NCI-H2029 (cell line): ENCODE data around the gene CMIP.
A peak's percentile ranks its signal among the peaks of the same experiment; 100 is the strongest.

Experiments used
- DNase-seq: peaks from one replicate; lab custom pipeline; 2025; lab: John Stamatoyannopoulos, UW

Gene CMIP

GRCh38 chr16:81586977-81587625 is 142.5 kb downstream of the CMIP start:
- DNase-seq, result no peak

DNA sequence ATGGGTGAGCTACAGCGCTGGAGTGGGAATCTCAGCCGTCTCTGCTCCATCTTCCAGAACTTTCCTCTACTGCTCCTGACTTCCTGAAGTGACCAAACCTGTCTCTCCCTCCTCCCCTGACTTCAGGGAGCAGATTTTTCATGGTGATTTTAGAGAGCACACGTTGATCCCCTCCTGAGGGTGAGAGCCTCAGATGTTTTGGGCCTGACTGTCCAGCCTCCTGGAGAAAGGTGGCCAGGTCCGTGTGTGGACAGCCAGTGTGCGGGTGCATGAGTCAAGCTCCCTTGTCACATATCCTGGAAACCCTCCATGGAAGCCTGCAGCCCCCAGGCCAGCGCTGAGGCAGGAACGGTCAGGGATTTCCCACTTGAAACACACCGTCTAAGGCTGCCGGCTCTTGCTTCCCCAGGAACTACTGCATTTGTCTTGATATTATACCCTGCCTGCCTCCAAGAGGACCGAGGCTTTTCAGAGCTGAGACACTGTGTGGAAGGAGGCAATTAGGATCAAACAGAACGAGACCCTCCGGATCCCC is 143.1 kb downstream of the CMIP start:
- no peak for DNase-seq

DNA sequence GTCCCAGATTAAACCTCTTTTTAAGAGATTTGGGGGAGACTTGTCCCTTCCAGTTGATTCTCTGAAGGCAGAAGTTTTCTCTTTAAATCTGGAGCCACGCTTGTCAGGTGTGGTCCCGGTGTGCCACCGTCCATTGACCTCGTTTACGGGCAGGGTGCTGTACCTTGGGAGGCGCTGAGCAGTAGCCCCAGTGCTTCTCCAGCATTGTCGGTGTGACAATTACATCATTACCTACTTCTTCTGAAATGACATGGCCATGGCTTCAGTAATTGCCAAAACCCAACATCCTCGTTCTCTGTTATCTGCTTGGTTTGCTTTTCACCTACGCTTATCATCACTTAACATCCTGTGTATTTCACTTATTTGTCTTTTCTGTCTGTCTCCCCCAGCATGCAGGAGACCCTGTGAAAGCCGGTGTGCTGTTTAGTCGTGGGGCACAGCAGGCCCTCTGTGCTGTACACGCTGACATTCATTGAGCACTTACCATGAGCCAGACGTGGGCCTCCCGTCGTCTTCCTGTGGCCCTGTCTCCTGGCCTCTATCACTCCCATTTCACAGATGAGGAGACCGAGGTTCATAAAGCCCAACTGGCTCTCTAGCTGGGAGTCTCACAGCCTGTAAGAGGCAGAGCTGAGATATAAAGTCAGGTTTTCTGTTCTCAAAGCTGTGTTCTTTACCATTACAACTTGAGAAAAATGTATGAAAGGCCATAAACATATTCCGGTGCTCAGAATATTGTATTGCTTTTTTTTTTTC is 143.9 kb downstream of the CMIP start:
- DNase-seq, result no peak

DNA sequence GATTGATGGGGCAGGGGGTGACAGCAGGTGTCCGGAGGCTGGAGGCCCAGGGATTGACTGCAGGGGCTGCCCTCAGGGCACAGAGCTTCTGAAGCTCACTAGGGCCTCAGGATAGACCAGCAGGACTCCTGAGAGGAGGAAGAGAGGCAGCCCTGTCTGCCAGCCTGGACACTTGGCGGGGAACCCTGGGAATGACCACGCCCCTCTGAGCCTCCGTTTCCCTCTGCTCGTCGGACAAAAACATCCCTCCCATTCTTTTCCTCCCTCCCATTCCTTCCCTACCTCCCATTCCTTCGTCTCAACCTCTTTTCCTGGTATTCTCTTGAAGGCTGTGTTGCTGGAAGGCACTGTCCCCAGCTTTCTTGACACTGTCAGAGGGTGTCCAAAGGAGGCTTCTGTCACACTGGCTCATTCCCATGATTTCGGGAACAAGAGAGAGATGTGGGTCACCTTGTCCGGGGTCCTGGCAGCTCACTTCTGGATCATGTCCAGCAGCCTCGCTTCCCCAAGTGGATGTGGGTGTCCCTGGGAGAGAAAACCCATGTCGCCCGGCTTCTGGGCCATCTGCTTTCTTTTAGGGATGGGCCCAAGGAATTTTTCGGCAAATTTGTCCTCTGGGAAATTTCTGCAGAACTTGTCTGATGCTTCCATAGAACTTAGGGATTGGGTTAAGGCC is 145.5 kb downstream of the CMIP start:
- no peak for DNase-seq

DNA sequence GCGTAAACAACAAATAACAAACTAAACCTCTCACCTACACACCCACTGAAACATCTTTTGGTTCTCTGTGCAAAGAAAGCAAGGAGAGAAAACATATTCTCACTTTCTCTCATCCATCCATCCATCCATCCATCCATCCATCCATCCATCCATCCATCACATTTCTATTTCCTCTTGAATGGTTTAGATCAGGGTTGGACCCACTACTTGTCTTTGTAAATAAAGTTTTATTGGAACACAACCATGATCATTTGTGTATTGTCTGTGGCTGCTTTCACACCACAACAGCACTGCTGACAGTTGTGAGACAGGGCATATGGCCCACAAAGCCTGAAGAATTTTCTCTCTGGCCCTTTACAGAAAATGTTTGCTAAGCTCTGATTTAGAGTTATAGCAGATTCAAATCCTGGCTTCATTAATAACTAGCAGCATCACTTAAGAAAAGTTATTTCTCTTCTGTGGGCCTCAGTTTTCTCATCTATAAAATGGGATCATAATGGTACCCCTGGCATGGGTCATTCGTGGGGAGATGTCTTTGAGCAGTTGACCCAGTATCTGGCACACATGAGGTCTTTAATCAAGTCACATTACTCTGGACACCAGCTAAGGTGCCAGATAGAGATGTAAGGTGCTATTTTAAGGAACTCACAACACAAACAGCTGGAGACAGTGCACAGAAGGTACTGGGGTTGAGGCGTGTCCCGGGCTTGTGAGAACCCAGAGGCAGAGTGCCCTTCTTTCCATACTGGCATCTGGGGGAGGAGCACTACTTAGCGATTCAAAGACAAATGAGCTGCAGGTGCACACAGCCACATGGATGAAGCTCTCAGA is 146.3 kb downstream of the CMIP start:
- no peak for DNase-seq

GRCh38 chr16:81591545-81591870 is 146.9 kb downstream of the CMIP start:
- DNase-seq, result no peak

DNA sequence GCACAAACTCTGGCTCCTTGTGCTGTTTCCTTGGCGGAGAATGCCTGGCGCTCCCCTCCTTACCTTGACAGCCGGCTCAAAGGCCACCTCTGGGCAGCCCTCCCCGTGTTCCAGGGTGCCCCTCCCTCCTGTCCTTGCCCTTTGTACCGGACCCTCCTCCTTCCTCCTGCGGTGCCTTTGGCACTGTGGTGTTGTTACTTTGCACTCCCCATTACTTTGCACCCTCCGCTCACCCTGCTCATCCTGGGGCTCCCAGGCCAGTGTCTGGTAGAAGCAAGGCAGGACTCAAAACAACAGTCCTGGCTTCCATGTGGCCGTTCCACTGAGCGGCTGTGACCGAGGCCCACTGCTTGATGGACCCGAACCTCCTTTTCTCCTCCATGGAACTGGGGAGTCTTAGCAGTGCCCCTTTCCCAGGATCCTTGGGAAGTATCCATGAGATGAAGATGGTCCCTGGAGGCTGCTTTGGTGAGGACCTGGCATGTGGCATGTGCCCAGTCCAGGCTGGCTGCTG is 147.8 kb downstream of the CMIP start:
- no peak for DNase-seq

DNA sequence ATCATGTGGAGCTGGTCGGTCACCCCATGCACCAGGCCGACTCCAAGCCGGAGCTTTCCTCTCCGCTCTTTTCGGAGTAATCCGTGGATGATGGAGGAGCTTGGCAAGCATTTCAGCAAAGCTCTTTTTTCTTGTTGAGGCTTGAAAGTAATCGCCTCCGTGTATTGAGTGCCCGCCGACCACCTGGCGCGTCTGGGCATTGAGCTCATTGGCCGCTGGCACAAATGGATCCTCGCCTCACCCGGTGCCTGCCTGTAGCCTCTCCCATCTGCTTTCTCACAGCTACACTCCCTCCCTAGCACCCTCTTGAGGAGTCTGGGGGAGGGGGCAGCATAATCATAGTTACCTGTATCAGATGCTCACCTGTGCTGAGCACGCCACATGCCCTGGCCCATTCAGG is 148.9 kb downstream of the CMIP start:
- DNase-seq, result no peak

DNA sequence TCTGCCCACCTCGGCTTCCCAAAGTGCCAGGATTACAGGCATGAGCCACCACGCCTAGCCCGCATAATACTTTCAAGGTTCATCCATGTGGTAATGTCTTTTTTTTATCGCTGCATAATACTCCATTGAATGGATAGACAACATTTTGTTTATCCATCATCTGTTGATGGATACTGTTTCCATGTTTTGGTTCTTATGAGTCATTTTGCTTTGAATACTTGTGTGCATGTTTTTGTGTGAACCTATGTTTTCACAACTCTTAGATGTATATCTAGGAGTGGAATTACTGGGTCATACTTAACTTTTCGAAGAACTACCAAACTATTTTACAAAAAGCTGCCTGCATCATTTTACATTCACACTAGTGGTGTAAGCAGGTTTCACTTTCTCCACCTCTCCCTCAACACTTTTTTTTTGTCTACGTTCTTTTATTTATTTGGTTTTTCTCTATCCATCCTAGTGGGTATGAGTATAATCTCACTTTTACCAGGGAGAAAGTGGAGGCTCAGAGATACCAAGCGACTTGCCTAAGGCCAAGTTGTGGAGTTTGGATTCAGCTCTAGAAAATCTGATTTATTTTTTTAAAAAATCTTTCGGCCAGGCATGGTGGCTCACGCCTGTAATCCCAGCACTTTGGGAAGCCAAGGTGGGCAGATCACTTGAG is 151.2 kb downstream of the CMIP start:
- no peak for DNase-seq

DNA sequence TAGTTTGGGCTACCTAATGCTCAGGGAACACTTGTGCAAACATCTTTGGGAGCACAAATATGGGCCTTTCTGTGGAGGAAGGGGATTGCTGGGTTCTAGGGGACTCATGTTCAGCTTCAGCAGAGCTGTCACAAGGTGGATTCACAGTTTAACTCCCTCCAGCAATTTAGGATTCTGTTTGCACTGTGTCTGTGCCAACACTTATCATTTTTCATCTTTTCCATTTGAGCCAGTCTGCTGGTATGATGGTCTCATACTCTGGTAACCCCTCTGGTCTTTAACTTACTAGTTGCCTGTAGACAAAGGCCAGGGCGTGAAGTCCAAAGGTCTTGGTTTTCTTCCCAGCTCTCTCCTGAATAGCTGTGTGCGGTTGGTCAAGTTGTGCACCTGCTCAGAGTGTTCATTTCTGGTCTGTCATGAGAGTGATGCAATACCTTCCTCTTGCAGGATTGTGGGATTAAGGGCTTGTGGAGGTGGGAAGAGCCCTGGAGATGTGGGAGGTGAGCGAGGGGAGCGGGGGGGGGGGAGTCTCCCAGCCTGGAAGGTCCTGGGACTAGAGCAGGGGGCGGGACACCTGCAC is 152.6 kb downstream of the CMIP start:
- no peak for DNase-seq

GRCh38 chr16:81598083-81598482 is 153.5 kb downstream of the CMIP start:
- no peak for DNase-seq

DNA sequence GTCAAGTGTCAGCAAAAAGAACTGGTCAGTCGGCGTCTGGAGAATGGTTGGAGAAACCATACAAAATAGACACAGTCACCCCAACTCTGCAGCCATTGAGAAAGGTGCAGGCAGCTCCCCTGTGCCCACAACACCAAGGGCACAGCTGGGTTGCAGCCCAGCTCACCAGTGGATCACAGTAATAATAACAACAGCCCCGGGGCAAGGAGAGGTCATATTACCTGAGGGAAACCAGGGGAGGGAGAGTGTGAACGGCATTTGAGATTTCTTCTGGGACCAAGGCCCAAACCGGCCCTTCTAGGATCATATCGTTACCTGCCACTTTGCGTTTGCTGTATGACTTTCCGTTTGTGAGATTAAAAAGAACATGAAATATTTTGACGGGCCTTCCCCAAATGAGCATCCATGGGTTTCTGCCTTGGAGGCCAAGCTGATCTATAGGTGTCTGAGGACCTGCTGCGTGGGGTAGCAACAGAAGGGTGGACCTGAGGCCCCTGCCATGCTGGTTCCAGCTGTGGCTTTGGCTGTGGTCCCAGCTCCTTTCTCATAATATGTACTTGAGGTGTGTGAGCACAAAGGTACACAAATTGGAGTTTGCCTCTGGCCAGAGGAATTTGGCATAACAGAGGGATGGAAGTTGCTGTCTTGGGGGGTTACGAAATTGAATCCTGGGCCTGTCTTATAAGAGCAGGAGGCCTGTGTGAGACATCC is 154.6 kb downstream of the CMIP start:
- peak; percentile 75 for DNase-seq

- DNase-seq, result no peak
These were observed 155.7 kb downstream of the CMIP start for GRCh38 chr16:81600275-81600674.

DNA sequence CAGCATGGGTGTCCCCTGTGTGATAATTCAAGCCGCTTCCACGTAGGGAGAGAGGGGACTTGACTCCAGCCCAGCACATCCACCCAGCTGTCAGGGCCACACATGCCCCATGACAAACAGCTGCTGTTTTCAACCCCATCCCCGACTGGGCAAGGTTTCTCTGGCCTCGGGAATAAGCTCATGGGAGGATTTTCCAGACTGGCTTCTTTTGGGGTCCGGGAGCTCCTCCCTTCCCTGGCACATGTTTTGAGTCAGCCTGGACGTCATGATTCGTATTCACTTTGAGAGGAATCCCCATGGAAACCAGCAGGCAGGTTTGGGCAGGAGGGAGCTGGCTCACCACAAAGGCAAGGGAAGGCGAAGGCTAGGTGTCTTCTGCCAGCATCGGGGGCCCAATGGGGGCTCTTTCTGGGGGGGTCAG is 156.4 kb downstream of the CMIP start:
- no peak for DNase-seq

GRCh38 chr16:81601601-81602255 is 157.1 kb downstream of the CMIP start:
- no peak for DNase-seq

DNA sequence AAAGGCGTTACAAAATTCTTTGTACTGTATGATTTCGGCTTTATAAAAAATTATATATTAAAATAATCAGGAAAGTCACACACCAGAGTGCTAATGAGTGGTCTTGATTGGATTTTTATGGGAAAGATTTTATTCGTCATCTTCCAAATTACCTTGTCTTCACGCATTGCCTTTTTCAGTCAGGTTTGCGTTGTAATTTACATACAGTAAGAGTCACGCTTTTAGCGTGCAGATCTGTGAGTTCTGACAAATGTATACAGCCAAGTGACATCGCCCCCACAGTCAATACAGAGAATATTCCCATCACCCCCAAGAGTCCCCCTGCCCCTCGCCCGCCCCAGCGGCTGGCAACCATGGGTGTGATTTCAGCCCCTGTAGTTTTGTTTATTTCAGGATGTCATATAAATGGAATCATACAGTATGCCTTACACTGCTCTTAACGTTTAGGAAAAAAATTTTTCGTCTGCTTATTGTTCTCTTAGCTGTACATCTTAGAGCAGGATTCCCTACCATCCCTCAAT is 157.7 kb downstream of the CMIP start:
- DNase-seq, result no peak

- DNase-seq, result no peak
These were observed 158.2 kb downstream of the CMIP start for GRCh38 chr16:81602792-81603191.

DNA sequence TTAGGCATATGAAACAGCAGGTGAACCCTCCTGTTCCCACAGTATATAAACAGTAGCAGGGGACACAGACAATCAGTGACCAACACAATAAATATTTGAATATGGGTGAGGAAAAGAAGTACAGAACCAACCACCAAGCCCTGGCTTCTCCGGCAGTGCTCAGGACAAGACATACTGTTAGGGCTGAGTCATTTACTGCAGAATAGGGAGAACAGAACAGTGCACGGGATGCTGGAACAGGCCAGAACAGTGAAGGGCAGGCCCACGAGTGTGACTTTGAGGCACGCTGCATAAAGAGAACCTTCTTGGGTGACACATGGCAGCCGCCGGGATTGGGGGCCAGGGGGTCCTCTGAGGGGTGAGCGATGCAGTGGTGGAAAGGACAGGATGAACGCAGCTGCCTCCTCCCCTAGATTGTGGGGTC is 160.4 kb downstream of the CMIP start:
- no peak for DNase-seq

DNA sequence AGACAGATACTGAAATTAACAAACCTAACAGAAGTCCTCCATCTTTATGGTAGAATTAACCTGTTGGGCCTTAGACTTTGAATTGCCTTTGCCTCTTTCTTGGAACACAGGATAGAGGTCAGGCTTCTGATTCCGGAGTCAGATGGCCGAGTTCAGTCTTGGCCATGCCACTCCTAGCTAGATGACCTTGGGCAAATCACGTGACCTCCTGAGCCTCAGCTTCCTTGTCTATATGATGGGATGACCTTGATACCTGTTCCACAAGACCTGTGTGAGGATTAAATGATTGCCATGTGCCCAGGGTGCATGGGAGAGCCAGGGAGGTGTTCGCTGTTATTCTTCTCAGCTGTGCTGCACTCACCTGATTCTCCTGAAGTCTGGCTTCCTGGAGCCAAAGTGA is 161.4 kb downstream of the CMIP start:
- no peak for DNase-seq

DNA sequence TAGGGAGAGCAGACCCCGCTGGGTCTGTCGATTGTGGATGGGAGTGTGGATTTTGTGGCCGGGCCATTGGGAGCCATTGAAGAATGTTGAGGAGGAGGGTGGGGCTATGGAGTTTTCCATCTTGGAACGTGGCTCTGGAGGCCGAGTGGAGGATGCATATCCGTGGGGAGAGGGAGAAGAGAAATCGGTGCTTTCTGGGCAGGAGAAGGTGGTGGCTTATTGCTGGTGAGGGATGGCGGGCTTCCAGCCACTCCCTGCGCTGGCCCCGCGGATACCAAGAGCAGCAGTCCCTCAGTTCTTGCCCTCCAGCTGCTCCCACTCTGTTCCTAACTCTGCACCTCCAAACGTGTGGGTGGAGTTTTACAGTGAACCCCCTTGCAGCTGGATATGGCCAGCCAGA is 162.4 kb downstream of the CMIP start:
- no peak for DNase-seq
